Muscle layer of colon (tissue), 2 donors: ENCODE measurements around the gene GABPB2.

Experiments used
- H3K27ac ChIP-seq: one replicate; pipeline ENCODE4 v1.7.0; 2013; ENCODE audit warnings: low read depth, mild to moderate bottlenecking, low read length, moderate library complexity
- H3K27me3 ChIP-seq, 2 donors: one replicate each; pipeline ENCODE4 v1.7.0; 2013; ENCODE audit warnings: low read length in 2 of 2, mild to moderate bottlenecking in 2 of 2; ENCODE audit not compliant: insufficient read depth in 2 of 2, control insufficient read depth in 1 of 2
- H3K36me3 ChIP-seq: one replicate; pipeline ENCODE4 v1.7.0; 2013; ENCODE audit warnings: mild to moderate bottlenecking, low read length; ENCODE audit not compliant: insufficient read depth
- H3K4me1 ChIP-seq: one replicate; pipeline ENCODE4 v1.7.0; 2013; ENCODE audit warnings: mild to moderate bottlenecking, low read length; ENCODE audit not compliant: insufficient read depth
- H3K4me3 ChIP-seq, 2 donors: one replicate each; pipeline ENCODE4 v1.7.0; 2013; ENCODE audit warnings: low read length in 2 of 2, low read depth in 1 of 2, mild to moderate bottlenecking in 1 of 2, moderate library complexity in 1 of 2
- H3K9ac ChIP-seq: one replicate; pipeline ENCODE4 v1.7.0; 2013; ENCODE audit warnings: low read length
- H3K9me3 ChIP-seq: one replicate; pipeline ENCODE4 v1.7.0; 2013; ENCODE audit warnings: mild to moderate bottlenecking, low read length
- donor health status: abdominal sarcoma.
- donor health status: Adenocarcinoma of cecum.

Gene GABPB2

GRCh38 chr1:151171190-151171589, 100.6 kb downstream of the GABPB2 start:
- Histone ChIP-seq H3K9ac (no peak overlapping the region), H3K27ac (no peak overlapping the region), H3K36me3 (peaks cover 40% of the 10 kb centered on the region)

More at GRCh38 chr1:151171190-151171589, 100.6 kb downstream of the GABPB2 start:
- no peak overlapping the region for H3K4me3 ChIP-seq
- no peaks in the 10 kb centered on the region for H3K27me3 ChIP-seq
- no peaks in the 10 kb centered on the region for H3K9me3 ChIP-seq
- peaks cover 11% of the 10 kb centered on the region for H3K4me1 ChIP-seq
